Right ventricle myocardium inferior (tissue), 1 donor: Measurements from ENCODE around the gene ITPR1. TPM values are rescaled to one million over a fixed set of nuclear protein-coding genes. Genes with fewer than 3 reads are reported as not detected.
A peak's percentile ranks its signal among the peaks of the same experiment; 100 is the strongest.

ENCODE experiments used
- ATAC-seq: fragments of 200-7000 bp; cut with Tn5 transposase; one replicate; pipeline ENCODE4 v1.9.1; 2020; ENCODE audit warnings: mild to moderate bottlenecking, moderate library complexity
- DNase-seq: peaks from one replicate; pipeline ENCODE4 v3.0.0; 2021; ENCODE audit errors: missing footprints
- intact Hi-C: fragments of 100-400 bp; cut with DNase I; formaldehyde crosslinking; loops from one replicate; pipeline ENCODE4 v1.11.0; 2022
- total RNA-seq: library from RNA; stranded (reverse); fragmentation: NEBNext Ultra II Directional; extraction: Animal tissue kit (Norgen Biotek cat#: 25700); gene quantifications from one replicate; pipeline ENCODE4 v1.2.1, GENCODE V29; 2021
- donor health status: DM: no; HTN: yes; CAD: no; lungs with severe emphysema.

The ITPR1 gene
- total RNA-seq, 1 donor from 2014 or later: 22.4 TPM

DNA sequence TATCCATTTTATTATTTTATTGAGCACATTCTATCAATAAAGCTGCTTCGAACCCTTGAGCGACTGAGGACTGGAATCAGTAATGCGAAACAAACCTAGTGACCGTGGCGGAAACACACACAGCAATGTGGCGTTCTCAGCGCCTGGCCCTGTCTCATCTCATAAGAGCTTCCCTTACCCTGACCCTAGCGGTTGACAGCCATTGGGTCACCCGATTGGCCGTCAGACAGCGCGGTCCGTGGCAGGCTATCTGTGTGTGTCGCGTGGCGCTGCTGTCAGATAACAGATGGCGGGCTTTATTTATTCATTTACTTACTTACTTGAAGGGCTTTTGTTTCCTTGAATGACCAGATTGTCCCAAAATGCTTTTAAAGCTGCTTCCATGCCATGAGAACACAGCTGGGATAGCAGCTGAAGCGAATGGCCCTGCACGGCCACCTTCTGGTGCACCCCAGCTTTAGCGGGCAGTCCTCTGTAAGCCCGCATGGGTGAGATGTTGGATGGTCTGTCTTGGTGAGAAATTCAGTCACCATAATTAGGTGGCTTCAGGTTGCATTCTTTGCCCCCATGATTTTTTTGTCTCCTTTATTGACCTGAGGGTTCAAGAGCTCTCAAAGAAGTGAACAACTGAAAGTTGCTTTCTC, 270.6 kb downstream of the ITPR1 start:
- no peak for ATAC-seq

DNA sequence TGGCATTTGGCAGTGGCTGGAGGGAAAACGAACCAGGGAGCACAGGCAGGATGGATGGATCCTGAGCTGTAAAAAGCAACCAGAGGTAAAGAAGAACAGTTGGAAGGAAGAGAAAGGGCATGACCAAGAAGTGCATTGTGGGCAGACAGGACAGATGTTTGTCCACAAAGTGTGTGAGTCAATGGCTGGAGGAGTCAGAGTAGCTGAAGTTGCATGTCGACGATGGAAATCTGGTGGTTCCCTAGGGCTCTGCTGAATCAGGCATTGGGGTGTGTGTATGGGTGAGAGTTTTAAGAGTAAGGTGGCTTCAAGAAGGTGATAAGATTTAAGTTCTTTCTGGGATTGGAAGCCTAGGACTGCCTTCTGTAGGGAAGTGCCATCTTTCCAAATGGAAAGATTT, 272.1 kb downstream of the ITPR1 start:
- ATAC-seq (no peak), DNase-seq (no peak)
- intact Hi-C loops: no loop called here

More for the DNA sequence above, 270.6 kb downstream of the ITPR1 start:
- DNase-seq: no peak
- intact Hi-C loops: no loop called here

DNA sequence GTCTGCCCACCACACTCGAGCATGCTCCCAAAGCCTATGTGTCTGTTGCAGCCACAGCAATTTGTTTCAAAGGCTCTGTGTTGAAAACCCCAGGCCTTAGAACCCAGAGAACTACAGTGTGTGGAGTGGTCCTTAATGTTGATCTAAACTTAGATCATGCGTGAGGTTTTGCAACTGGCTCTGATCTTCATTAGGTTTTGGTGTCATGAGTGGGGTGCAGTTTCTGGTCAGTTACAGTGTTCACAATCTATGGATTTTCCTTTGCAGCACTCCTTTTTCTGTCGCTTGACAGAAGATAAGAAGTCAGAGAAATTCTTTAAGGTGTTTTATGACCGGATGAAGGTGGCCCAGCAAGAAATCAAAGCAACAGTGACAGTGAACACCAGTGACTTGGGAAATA, 273.1 kb downstream of the ITPR1 start:
- intact Hi-C loops: no loop called here
- no peak for DNase-seq
- no peak for ATAC-seq

DNA sequence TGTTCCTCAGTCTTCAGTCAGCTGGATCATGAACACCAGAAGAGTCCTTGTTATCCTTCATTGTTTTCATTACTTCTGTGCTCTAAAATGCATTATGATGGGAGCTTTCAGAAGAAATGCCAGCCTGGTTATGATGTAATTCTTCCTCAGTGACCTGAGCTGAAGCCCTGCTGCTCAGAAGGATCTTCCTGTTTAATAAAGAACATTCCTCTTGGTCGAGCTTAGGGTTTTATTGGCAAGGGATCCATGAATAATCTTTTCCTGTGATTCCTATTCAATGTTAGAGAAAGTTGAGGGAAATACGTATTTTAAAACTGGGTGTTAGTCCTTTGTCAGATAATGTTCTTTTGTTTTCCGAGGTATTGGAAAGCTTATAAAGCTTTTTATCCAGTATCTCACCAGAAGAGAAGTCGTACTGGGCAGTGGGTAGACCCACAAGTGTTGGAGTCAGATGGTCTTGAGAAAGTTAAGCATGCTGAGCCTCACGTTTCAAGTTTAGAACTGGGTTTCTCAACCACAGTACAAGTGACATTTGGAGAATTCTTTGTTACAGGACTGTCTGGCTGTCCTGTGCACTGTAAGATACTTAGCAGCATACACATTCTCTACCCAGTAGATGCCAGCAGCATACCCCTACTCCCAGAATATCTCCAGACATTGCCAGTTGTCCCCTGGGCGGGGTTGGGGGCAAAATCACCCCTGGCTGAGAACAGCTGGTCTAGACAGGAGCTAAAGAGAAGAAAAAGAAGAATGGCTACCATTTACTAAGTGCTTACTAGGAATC, 273.8 kb downstream of the ITPR1 start:
- DNase-seq: no peak
- intact Hi-C loops: no loop called here
- ATAC-seq: no peak

DNA sequence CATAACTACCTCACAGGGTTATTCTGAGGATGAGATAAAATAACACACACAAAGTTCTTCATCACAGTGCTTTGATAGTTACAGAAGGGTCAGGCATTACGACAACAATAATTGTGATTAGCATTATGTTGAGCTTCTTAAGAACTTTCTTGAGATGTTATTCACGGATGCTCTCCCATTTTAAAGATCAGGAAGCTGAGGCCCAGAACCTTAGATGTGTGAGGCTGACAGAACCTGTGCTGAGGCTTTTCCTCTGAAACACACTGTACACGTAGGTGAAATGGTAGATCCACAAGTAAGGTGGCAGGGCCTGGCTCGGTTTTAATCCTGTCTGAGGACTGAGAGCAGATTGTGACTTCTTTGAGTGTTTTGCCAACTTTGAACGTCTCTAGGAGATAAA, 274.9 kb downstream of the ITPR1 start:
- ATAC-seq (no peak), DNase-seq (no peak)
- intact Hi-C loops: no loop called here

DNA sequence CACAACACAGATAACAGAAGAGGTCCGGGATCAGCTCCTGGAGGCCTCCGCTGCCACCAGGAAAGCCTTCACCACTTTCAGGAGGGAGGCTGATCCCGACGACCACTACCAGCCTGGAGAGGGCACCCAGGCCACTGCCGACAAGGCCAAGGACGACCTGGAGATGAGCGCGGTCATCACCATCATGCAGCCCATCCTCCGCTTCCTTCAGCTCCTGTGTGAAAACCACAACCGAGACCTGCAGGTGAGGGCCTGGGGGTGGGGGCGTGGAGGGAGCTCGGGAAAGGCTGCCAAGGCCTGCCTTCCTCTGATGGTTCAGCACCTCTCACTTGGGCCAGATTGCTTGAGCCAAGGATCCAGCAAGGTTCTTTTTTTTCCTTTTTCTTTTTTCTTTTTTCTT, 275.4 kb downstream of the ITPR1 start:
- ATAC-seq (no peak), DNase-seq (no peak)
- intact Hi-C loops: no loop called here

DNA sequence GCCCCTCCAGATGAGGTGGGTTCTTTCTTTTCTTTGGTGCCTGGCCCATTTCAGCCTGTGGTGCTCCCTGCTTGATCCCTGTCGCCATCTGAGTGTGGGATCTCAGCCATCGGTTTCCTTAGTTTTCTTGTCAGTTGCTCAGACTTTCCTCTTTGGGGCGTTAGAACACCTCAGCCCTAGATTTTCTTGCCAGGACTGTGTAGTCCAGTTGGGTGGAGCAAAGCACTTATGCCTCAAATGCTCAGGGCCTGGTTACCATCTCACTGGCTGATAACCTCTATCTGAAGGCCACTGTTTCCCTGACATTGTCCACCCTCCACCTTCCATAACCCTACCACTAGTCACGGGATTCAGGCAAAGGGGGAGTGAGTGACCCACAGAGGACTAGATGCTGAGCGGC, 277.4 kb downstream of the ITPR1 start:
- no peak for DNase-seq
- ATAC-seq: no peak
- intact Hi-C loops: loop anchor here (2.0 to 5.0 kb wide), 3 partner anchors 18 to 57 kb away; no protein-coding TSS in a partner anchor

DNA sequence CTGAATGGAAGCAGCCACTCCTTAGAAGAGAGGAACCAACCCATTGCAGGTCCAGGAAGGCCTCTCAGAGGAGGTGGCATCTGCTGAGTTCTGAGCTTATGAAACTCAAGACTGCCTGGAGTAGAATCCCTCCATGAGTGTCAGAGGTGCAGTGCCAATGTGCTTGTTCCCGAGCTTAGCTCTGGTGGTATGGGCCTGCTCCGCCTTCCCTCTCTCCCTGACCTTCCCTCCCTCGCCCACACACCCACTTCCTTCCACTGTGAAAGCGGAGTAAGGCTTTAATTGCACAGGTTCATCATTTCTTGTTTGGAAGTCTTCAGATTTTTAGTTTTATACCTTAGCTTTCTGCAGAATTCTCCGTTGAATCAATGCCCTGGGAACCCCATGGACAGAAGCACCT, 278.1 kb downstream of the ITPR1 start:
- DNase-seq: no peak

DNA sequence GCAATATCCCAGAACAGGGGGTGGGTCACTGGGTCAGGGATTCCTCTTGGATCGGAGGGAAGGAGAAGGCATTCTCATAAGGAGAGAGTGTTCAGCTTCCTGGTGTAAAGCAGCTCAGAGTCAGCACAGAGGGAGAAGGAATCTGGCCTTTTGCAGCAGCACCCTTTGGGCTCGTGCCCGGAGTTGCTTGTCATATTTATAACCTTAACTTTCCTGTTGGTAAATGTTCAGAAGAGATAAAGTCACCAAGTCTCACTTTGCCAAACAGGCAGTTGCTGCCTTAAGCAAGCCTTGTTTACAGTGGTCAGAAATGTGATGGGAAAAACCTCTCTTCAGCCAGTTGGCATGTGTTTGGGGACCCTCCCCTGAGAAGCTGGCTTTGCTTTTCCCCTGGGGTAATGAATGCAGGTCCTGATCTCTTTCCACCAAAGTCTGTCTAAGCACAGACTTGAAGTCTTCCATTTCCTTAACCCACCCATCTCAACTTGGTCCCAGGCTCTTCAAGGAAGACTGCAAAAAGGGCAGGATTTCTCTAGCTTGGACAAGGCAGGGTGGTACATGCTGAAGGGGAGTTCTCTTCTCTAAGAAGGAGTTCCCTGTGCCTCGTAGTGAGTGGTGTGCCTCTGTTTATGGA, 279.1 kb downstream of the ITPR1 start:
- peak; percentile 82 for ATAC-seq
- peak; percentile 89 for DNase-seq
- intact Hi-C loops: loop anchor here (1.0 to 5.0 kb wide), 3 partner anchors 50 to 205 kb away; no protein-coding TSS in a partner anchor

More for the DNA sequence above, 278.1 kb downstream of the ITPR1 start:
- intact Hi-C loops: loop anchor here (2.0 to 5.0 kb wide), 3 partner anchors 18 to 56 kb away; no protein-coding TSS in a partner anchor
- no peak for ATAC-seq

DNA sequence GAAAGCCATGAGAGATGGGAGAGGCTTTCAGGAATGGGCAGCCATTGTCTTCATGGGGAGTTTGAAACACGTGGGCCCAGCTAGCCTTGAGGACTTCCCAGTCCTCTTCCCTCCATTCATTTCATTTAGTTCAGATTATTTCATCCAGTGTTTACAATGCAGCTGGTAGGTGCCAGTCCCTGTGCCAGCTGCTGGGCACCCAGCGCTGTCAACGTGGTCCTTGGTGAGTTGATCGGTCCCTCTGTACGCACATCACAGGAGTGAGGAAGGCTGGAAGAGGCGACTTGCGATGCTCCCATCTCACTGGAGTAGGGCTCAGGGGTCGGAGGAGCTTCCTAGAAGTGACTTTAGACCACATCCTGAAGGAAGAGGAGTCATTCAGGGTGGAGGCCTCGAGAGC, 279.7 kb downstream of the ITPR1 start:
- no peak for ATAC-seq
- DNase-seq: no peak
- intact Hi-C loops: loop anchor here (1.0 to 5.0 kb wide), 3 partner anchors 51 to 204 kb away; no protein-coding TSS in a partner anchor

DNA sequence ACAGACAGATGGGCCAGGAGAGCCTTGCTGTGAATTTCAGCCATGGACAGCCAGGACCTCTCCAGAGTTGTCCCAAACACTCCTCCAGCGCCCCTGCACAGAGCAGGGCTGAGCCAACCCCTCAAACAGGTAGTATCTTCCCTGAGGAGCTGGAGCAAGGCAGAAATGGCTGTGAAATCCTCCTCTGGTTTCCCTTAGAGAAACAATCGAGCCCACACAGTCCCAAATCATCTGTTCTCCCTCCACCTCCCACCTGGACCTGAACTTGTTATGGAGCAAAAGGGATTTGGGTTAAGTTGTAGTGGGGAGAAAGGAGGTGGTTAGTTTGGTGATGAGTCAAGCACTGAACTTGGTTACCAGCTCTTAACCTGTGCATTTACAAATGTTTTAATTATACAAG, 280.4 kb downstream of the ITPR1 start:
- DNase-seq (no peak), ATAC-seq (no peak)
- intact Hi-C loops: loop anchor here (5.0 kb wide), 2 partner anchors 51 to 54 kb away; no protein-coding TSS in a partner anchor

DNA sequence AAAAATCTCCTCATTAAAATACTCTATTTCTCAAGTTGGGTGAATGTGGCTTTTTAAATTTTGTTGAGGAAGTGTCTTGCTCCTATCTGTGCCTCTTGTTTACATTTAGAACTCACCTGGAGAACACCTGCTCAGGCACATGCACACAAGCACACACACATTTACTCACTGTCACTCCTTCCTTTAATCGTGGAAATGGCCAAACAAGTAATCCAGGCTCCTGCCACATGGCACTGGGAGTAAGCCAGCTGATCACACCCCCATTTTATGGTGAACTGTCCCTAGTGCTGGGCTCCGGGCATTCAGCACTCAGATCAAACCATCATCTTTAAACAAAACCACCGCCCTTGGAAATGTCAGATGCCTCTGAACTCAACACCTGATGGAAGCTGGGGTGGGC, 281.4 kb downstream of the ITPR1 start:
- intact Hi-C loops: loop anchor here (5.0 kb wide), 2 partner anchors 52 to 53 kb away; no protein-coding TSS in a partner anchor
- DNase-seq (no peak), ATAC-seq (no peak)

DNA sequence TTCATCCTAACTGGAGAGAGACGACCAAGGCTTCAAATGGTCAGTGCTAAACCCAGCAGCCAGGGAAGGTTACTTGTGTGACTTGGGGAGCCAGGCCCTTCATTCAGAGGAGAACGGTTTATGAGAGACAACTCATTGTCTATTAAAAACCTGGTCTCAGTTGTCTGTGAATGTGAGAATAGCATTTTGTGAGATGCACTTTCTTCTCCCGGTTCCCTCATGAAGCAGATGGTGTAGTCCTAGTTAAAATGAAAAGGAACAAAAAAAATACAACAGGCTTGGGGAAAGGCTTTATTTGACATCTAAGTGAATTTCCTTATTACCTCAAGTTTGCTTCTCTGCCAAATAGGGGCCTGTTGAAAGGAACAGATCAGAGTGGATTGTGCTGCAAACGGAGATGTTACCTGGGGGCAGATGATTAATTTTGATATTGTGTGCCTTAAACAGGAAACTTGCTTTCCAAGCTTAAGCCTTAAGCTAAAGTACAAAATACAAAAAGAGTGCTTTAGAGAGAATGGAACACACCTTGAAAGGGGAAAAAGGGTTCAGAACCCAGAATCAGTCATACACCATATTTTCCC, 283.3 kb downstream of the ITPR1 start:
- ATAC-seq (no peak), DNase-seq (no peak)
- intact Hi-C loops: no loop called here

DNA sequence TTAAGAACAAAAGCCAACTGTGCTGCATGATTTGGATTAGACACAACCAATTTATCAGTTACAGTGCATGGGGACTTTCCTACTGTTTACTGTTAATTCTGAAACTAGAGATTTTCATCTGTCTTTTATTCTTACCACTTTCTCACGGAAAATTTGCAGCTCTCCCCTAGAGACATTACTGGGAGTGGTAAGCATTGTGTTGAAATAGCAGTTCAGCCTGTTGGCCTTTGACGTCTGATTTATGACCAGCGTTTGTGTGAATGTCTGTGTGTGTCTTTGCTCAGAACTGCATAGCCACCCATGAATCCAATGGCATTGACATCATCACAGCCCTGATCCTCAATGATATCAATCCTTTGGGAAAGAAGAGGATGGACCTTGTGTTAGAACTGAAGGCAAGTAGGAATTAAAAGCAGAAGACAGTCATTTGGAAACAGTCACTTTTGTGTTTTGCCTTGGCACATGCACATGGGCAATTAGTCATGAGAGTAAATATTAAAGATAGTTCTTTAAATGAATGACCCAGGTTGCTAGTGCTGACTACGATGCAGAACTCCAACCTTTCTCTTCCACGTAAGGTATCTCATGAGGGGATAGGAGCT, 283.9 kb downstream of the ITPR1 start:
- ATAC-seq (peak; percentile 81), DNase-seq (no peak)
- intact Hi-C loops: no loop called here

DNA sequence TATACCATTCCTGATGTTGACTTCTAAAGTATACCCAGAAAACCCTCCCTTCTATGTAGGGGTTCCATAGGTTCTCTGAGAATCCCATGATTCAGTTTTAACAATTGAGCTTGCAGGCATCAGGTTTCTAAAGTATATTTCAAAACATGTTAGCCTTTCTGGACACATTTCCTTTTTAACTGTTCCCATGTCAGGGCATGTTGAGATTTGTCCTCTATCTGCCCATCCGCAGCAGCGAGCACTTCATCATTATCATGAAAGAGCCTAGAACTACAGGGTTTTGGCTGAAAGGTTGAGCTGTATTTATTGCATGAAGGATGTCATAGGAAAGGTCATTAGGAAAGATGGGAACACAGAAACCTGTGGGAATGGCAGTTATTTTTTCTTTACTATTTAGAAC, 285.0 kb downstream of the ITPR1 start:
- ATAC-seq: no peak
- no peak for DNase-seq
- intact Hi-C loops: no loop called here

DNA sequence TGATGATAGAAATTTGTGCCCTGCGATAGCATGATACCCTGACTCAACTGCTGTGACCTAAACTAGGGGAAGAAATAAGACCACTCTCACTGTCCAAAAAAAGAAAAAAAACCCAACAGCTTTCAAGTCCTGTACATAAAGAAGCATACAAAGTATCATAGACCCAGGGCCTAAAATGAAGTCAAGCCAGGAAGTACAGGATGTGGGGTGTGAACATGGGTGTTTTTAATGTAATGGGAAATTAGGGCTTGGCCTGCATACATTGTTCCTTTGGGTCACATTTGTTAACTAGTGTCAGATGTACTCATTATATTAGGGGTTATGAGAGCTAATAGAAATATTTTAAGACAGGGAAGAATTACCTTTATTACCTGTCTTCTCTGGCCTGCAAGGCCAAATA, 285.6 kb downstream of the ITPR1 start:
- no peak for DNase-seq
- ATAC-seq: no peak
- intact Hi-C loops: no loop called here

DNA sequence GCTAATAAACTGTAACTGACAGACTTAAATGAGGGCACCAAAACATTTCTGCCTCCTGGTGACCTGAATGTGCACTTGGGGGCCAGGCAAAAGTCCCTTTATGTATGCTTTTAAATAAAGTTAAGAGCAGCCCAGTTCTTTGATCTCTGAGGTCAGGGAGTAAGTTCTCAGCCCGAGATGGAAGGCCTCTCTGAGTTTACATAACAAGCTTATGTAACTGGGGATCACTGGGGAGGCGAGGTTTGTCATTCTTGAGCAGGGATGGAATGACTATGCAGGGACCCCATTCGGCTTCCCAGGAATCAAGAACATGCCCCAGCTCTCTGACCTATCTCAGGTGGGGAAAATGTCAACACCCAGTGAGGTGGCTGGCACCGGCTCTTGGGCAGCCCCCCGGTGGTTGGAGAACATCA, 287.4 kb downstream of the ITPR1 start:
- no peak for DNase-seq
- intact Hi-C loops: no loop called here
- no peak for ATAC-seq

DNA sequence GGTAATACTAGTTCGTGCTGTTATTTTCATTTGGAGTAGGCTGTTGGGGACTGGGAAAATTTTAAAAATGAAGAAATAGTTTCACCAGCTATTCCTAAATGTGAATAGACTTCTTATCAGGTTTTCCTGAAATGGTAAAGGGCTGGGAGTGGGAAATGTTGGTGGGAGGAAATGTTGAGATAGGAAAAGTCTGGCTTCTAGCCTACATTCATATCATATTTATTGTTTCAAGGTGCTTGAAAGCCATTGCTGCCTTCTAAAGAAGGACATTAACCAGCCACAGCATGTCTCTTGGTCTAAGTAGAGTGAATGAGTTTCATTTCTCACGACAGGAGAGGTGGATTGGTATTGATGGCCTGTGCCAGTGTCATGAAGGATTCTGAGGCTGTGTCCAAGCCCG, 288.9 kb downstream of the ITPR1 start:
- ATAC-seq (no peak), DNase-seq (no peak)
- intact Hi-C loops: no loop called here

DNA sequence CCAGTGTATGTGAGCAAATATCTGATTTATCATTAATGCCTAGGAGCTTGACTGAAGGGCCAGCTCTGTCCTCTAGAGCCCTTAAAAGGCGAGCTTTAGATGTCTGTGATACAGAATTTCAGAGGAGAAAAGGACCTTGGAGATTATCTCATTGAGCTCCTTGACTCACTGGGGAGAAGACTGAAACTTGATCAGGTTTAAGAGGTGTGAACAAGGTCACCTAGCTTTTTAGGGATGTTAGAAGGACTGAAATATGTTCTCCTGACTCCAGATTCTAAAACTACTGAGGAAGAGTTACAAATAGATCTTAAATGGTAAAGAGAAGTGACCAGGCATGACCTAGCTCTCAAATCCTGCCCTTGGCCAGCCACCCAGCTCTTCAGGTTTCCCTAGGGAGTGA, 292.4 kb downstream of the ITPR1 start:
- intact Hi-C loops: no loop called here
- DNase-seq (no peak), ATAC-seq (no peak)
